ENCODE data around the gene TMEM181.

GRCh38 chr6:158647501-158647900 is 87.6 kb downstream of the TMEM181 start:
- no peak for TF ChIP-seq CTCF (IDR thresholded peaks at IDR 0.05)
- TF ChIP-seq POLR2A (IDR thresholded peaks at IDR 0.05), result no peak

All from esophagus squamous epithelium (tissue), 4 donors.